ENCODE measurements around the gene SLC44A3. TPM values are rescaled to one million over a fixed set of nuclear protein-coding genes. Genes with fewer than 3 reads are reported as not detected.

SLC44A3 gene
- total and polyA plus RNA-seq, 8 donors = 3.1 to 80.3 (median 12.0) TPM; not detected in 1

- TF ChIP-seq CTCF (IDR thresholded peaks at IDR 0.05) (no peak), POLR2A (IDR thresholded peaks at IDR 0.05) (no peak), EP300 (IDR thresholded peaks at IDR 0.05) (no peak), POLR2AphosphoS5 (IDR thresholded peaks at IDR 0.05) (no peak)
- peak overlapping the region in 1 of 5 donors; percentile 7 for H3K27ac ChIP-seq
- 68 to 86% (median 77%) methylated on average over 5 of the region's 5 CpGs for WGBS, 5 donors
- peaks cover 4 to 35% (median 12%) of the 10 kb centered on the region in 4 donors for H3K36me3 ChIP-seq
- DNase-seq = no peak
- H3K4me3 ChIP-seq = no peak overlapping the region
- H3K9me3 ChIP-seq = no peaks in the 10 kb centered on the region
- no peaks in the 10 kb centered on the region for H3K27me3 ChIP-seq
- H3K4me1 ChIP-seq = peaks cover 8 to 86% (median 53%) of the 10 kb centered on the region in 4 donors
- intact Hi-C loops (cut with DNase I; ENCODE audit: low total_unique reads) = no loop called here
Measured at GRCh38 chr1:94906382-94906781, 86.2 kb downstream of the SLC44A3 start.

DNA sequence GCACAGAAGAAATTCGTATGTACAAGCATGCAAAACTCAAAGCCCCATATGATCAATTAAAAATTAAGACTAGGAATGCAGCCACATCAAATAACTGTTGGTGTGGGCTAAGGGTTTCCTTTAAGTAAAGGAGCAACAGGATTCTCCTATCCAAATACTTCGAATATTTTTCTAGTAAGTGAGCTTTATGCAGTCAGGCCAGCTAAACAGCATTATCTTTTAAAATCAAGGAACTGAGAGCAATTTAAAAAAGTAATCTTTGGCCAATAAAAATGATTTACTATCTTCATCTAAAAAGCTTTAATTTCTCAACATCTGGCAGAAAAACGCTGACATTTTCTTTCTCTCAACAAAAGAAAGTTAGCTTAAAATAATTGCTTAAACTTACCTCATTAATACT is 87.0 kb downstream of the SLC44A3 start:
- Histone ChIP-seq H3K4me3 (no peak overlapping the region), H3K27me3 (no peaks in the 10 kb centered on the region), H3K36me3 (peaks cover 0 to 28% (median 5%) of the 10 kb centered on the region in 4 donors), H3K9me3 (no peaks in the 10 kb centered on the region), H3K27ac (peak overlapping the region in 1 of 5 donors; percentile 7), H3K4me1 (peaks cover 8 to 89% (median 57%) of the 10 kb centered on the region in 4 donors)
- WGBS, 5 donors = 69 to 81% (median 75%) methylated on average over 3 of the region's 3 CpGs
- TF ChIP-seq EP300 (IDR thresholded peaks at IDR 0.05) (no peak), POLR2A (IDR thresholded peaks at IDR 0.05) (no peak), POLR2AphosphoS5 (IDR thresholded peaks at IDR 0.05) (no peak), CTCF (IDR thresholded peaks at IDR 0.05) (no peak)
- intact Hi-C loops (cut with DNase I; ENCODE audit: low total_unique reads) = no loop called here
- no peak for DNase-seq

- H3K9me3 ChIP-seq = no peaks in the 10 kb centered on the region
- H3K4me1 ChIP-seq = peaks cover 13 to 93% (median 56%) of the 10 kb centered on the region in 4 donors
- WGBS, 5 donors = 91 to 96% (median 94%) methylated on average over 7 of the region's 7 CpGs
- H3K4me3 ChIP-seq = no peak overlapping the region
- H3K36me3 ChIP-seq = peaks cover 0 to 17% (median 0%) of the 10 kb centered on the region in 4 donors
- peak overlapping the region in 1 of 5 donors; percentile 0 for H3K27ac ChIP-seq
- no peaks in the 10 kb centered on the region for H3K27me3 ChIP-seq
- TF ChIP-seq POLR2A (IDR thresholded peaks at IDR 0.05) = no peak
- no peak for TF ChIP-seq EP300 (IDR thresholded peaks at IDR 0.05)
- TF ChIP-seq POLR2AphosphoS5 (IDR thresholded peaks at IDR 0.05) = no peak
- no peak for TF ChIP-seq CTCF (IDR thresholded peaks at IDR 0.05)
- DNase-seq = no peak
- intact Hi-C loops (cut with DNase I; ENCODE audit: low total_unique reads) = no loop called here
Measured at GRCh38 chr1:94908190-94908589, 88.0 kb downstream of the SLC44A3 start.

DNA sequence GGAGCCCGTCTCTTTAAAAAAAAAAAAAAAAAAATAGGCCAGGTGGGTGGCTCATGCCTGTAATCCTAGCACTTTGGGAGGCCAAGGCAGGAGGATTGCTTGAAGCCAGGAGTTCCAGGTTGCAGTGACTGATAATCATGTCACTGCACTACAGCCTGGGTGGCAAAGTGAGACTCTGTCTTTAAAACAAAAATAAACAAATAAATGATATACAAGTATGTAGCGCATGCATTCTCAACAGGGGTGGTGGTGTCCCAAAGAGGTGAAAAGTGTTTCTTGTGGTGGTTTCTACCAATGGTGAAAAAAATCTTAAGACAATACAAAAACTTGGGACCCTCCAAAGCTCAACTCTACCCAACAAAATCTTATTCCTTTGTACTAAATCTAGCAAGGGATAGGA is 88.8 kb downstream of the SLC44A3 start:
- H3K27ac ChIP-seq = no peak overlapping the region
- DNase-seq = no peak
- H3K36me3 ChIP-seq = peaks cover 0 to 16% (median 0%) of the 10 kb centered on the region in 4 donors
- no peak for TF ChIP-seq POLR2A (IDR thresholded peaks at IDR 0.05)
- TF ChIP-seq CTCF (IDR thresholded peaks at IDR 0.05) = no peak
- no peak for TF ChIP-seq POLR2AphosphoS5 (IDR thresholded peaks at IDR 0.05)
- TF ChIP-seq EP300 (IDR thresholded peaks at IDR 0.05) = no peak
- peaks cover 15 to 92% (median 56%) of the 10 kb centered on the region in 4 donors for H3K4me1 ChIP-seq
- no peaks in the 10 kb centered on the region for H3K9me3 ChIP-seq
- 67 to 100% (median 96%) methylated on average over 2 of the region's 2 CpGs for WGBS, 5 donors
- H3K27me3 ChIP-seq = no peaks in the 10 kb centered on the region
- H3K4me3 ChIP-seq = no peak overlapping the region
- intact Hi-C loops (cut with DNase I; ENCODE audit: low total_unique reads) = no loop called here

All from stomach (tissue), 9 donors.